Putamen (tissue), 1 donor: Measurements from ENCODE around the gene MEIOSIN.
"Not testable (repeated sequence)": the region's sequence is repeated elsewhere in the genome, so short reads cannot be mapped to it uniquely, and the experiment has no call there.

Experiments used
- DNase-seq: peaks from one replicate; pipeline ENCODE4 v3.0.0-alpha.2; 2016; ENCODE audit warnings: low spot score

Gene MEIOSIN

DNA sequence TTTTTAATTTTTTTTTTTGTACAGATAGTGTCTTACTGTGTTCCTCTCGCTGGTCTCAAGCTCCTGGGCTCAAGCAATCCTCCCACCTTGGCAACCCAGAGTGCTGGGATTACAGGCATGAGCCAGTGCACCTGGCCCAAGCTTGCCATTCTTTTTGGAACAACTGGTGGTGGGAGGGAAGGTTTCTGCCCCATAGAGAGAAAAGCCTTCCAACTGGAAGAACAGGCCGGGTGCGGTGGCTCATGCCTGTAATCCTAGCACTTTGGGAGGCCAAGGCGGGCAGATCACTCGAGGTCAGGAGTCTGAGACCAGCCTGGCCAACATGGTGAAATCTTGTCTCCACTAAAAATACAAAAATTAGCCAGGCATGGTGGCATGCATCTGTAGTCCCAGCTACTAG, 66.3 kb downstream of the MEIOSIN start:
- not testable (repeated sequence) for DNase-seq

DNA sequence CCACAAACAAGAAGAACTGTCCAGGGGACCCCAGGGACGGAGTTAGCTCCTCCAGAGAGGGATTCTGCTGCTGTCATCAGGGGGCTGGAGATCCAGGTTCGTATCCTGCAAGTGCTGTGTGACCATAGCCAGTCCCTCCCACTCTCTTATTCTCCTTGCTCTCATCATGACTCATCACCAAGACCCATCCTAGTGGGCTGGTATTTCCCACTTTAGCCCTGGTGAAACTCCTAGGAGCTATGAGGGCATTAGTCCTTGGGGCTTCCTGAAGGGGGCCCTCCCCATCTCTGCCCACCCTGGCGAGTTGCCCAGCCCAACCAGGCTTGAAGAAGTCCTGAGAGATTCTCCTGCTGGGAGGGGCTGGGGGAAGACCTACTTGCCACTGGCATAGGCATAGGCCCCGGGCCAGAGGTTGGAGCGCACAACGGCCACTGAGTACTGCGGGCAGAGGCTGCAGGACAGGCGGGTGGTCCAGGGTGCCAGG, 66.9 kb downstream of the MEIOSIN start:
- DNase-seq: no peak

DNA sequence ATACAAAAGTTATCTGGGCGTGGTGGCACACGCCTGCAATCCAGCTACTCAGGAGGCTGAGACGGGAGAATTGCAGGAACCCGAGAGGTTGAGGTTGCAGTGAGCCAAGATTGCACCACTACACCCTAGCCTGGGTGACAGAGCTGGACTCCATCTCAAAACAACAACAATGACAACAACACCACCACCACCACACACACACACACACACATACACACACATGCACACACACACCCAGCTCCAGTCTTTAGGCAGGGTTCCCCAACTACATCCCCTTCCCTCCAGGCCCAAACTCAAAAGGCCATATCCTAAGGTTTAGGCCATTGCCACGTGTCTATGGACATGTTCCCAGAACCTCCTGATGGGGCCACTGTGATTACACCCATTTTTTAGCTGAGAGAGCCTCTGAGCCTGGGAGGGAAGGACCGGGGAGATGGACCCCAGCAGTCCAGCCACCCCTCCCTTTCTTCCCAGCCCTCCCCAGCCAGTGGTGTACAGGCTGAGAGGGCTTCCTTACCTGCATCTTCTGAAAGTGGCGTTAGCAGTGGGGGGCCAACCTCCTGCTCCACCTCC, 68.5 kb downstream of the MEIOSIN start:
- no peak for DNase-seq

DNA sequence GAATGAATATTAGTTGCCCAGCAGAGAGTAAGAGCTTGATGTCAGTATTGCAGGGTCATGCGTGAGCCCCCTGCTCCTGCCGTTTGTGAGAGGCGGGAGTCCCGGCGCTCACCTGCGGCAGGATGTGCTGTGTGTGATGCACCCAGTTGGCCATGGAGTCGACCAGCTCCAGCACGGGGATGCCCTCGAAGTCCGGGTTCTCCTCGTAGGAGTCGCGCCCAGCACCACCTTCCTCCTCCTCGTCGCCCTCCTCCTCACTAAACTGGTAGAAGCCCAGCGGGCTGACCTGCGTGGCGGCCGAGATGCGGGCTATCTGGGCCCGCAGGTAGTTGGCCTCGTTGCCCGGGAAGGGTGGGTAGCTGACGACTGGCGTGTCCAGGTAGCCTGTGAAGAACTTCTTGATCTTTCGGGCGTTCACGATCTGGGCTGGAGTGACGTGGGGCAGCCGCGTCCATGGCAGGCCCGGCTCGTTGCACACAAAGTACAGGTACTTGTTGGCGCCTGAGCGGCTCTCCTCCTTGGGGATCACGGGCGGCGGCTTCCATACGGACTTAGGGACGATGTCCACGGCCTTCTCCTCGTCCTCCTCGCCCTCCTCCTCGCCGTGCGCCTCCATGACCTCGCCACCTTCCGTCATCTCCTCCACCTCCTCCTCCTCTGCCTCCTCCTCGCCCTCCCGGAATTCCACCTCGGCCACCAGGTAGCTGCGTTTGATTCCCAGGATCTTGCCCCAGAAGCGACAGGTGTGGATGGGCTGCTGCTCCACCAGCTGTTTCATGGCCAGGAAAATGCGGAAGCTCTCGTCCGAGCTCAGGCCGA, 71.1 kb downstream of the MEIOSIN start:
- DNase-seq: no peak

DNA sequence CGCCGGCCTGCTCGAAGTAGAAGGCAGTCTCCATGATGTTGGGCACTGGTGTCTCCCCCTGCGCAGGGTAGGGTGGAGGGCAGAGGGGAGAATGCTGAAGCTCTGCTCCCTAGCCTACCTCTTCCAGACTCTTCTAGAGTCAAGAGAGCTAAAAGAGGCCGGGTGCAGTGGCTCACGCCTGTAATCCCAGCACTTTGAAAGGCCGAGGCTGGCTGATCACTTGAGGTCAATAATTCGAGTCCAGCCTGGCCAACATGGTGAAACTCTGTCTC, 71.7 kb downstream of the MEIOSIN start:
- no peak for DNase-seq

DNA sequence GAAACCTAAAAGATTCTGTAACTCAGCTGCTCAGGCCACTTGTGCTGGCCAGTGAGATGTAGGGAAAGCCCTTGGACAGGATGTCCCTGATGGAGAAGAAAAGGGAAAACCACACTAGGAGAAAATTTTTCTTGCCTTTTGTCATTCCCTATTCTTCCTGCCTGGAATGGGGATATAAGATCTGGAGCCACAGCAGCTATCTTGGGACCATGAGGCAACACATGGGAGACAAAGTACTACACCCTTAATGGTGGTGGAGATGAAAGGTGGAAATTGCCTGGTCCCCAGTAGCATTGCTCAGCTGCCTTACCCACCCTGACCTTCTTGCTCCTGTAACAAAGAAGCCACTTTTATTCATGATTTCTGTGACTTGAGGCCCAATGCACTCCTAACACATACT, 72.5 kb downstream of the MEIOSIN start:
- no peak for DNase-seq

DNA sequence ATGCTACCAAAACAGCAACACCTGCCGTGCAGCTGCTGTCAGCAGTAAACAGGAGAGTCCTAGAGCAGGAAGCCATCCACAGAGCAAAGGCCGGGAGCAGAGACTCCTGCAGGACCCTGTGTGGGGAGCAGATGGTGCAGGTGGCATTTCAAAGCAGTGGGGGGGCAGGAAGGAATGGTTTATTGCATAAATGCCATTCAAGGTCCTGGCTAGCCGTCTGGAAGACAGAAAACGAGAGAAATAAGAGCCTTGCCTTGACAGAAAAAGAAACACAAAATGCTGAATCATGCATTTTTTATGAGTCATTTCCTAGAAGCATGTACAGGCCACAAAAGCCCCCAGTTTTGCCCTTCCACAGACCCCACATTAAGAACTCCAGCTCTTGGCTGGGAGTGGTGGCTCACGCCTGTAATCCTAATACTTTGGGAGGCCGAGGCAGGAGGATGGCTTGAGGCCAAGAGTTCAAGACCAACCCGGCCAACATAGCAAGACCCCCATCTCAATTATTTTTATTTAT, 76.5 kb downstream of the MEIOSIN start:
- DNase-seq: no peak

DNA sequence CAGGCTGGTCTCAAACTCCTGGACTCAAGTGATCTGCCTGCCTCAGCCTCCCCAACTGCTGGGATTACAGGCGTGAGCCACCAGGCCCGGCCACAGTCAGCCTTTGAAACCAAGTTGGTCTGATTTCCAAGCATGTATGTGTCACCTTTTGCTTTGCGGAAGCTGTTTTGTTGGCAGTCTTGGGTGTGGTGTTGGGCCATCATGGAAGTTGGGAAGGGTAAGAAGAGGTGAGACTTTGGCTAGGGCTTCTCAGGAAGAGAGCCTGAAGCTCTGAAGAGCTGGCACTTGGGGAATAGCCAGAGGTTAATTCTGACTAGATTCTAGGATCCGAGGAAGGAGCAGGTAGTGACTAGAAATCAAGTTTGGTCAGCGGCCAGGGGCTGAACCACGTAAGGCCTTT, 79.1 kb downstream of the MEIOSIN start:
- no peak for DNase-seq
